ENCODE results near the gene CACNA1B.

The CACNA1B gene

DNA sequence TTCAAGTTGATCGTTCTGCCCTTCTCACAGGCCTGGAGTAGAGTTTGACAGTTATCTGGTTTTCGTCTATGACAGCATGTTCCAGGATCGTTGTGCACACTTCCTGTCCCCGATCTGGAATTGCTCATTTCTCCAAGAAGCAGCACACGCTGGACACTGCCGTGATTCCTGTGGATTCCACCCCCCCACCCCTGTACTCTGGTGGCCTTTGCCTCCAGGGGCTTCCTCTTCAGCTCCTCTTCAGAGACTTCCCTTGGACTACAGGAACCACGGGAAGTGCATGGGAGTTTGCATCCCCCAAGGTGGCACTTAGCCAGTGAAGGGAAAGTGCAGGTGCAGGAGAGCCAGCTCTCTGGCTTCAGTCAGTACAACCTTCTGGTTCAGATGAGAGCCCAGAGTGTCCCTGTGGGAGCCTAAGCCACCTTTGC lies 160.7 kb downstream of the CACNA1B start:
- Histone ChIP-seq H3K36me3 (ENCODE audit: control insufficient read depth in 1 of 2, insufficient read depth in 2 of 2, low read length in 2 of 2) (no peaks in the 10 kb centered on the region), H3K27me3 (ENCODE audit: control insufficient read depth in 1 of 2, insufficient read depth in 2 of 2, low read length in 2 of 2) (no peaks in the 10 kb centered on the region), H3K27ac (ENCODE audit: low read depth, low read length) (no peak overlapping the region)

GRCh38 chr9:138040446-138041430 lies 163.2 kb downstream of the CACNA1B start:
- Histone ChIP-seq H3K4me3 (ENCODE audit: low read depth in 1 of 2, low read length in 2 of 2) (no peak overlapping the region), H3K9me3 (ENCODE audit: control insufficient read depth in 1 of 2, low read length in 2 of 2) (no peaks in the 10 kb centered on the region), H3K9ac (ENCODE audit: low read depth in 1 of 2, low read length in 2 of 2) (no peak overlapping the region), H3K27ac (ENCODE audit: low read depth, low read length) (no peak overlapping the region), H3K36me3 (ENCODE audit: control insufficient read depth in 1 of 2, insufficient read depth in 2 of 2, low read length in 2 of 2) (no peaks in the 10 kb centered on the region), H3K4me1 (ENCODE audit: control insufficient read depth in 1 of 2, insufficient read depth in 2 of 2, low read length in 2 of 2) (no peaks in the 10 kb centered on the region), H3K27me3 (ENCODE audit: control insufficient read depth in 1 of 2, insufficient read depth in 2 of 2, low read length in 2 of 2) (peaks cover 0 to 3% of the 10 kb centered on the region in 2 donors)

More for the DNA sequence above, 160.7 kb downstream of the CACNA1B start:
- Histone ChIP-seq H3K9me3 (ENCODE audit: control insufficient read depth in 1 of 2, low read length in 2 of 2) (no peaks in the 10 kb centered on the region), H3K9ac (ENCODE audit: low read depth in 1 of 2, low read length in 2 of 2) (no peak overlapping the region), H3K4me1 (ENCODE audit: control insufficient read depth in 1 of 2, insufficient read depth in 2 of 2, low read length in 2 of 2) (no peaks in the 10 kb centered on the region), H3K4me3 (ENCODE audit: low read depth in 1 of 2, low read length in 2 of 2) (no peak overlapping the region)

DNA sequence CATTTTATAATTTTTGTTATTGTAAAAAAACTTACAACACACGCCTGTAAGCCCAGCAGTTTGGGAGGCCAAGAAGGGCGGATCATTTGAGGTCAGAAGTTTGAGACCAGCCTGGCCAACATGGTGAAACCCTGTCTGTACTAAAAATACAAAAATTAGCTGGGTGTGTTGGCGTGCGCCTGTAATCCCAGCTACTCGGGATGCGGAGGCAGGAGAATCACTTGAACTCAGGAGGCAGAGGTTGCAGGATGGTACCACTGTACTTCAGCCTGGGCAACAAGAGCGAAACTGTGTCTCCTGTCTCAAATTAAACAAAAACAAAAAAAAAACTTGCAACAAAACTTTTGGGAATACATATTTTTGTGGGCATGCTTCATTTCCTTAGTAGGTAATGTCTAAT lies 164.6 kb downstream of the CACNA1B start:
- no peaks in the 10 kb centered on the region for H3K36me3 ChIP-seq (ENCODE audit: control insufficient read depth in 1 of 2, insufficient read depth in 2 of 2, low read length in 2 of 2)
- H3K27me3 ChIP-seq (ENCODE audit: control insufficient read depth in 1 of 2, insufficient read depth in 2 of 2, low read length in 2 of 2) = peaks cover 0 to 3% of the 10 kb centered on the region in 2 donors
- no peak overlapping the region for H3K4me3 ChIP-seq (ENCODE audit: low read depth in 1 of 2, low read length in 2 of 2)
- no peak overlapping the region for H3K27ac ChIP-seq (ENCODE audit: low read depth, low read length)
- H3K4me1 ChIP-seq (ENCODE audit: control insufficient read depth in 1 of 2, insufficient read depth in 2 of 2, low read length in 2 of 2) = no peaks in the 10 kb centered on the region
- H3K9ac ChIP-seq (ENCODE audit: low read depth in 1 of 2, low read length in 2 of 2) = no peak overlapping the region
- H3K9me3 ChIP-seq (ENCODE audit: control insufficient read depth in 1 of 2, low read length in 2 of 2) = no peaks in the 10 kb centered on the region

- H3K9me3 ChIP-seq (ENCODE audit: control insufficient read depth in 1 of 2, low read length in 2 of 2) = no peaks in the 10 kb centered on the region
- peaks cover 0 to 3% of the 10 kb centered on the region in 2 donors for H3K27me3 ChIP-seq (ENCODE audit: control insufficient read depth in 1 of 2, insufficient read depth in 2 of 2, low read length in 2 of 2)
- no peak overlapping the region for H3K27ac ChIP-seq (ENCODE audit: low read depth, low read length)
- no peaks in the 10 kb centered on the region for H3K36me3 ChIP-seq (ENCODE audit: control insufficient read depth in 1 of 2, insufficient read depth in 2 of 2, low read length in 2 of 2)
- H3K9ac ChIP-seq (ENCODE audit: low read depth in 1 of 2, low read length in 2 of 2) = no peak overlapping the region
- H3K4me3 ChIP-seq (ENCODE audit: low read depth in 1 of 2, low read length in 2 of 2) = no peak overlapping the region
- no peaks in the 10 kb centered on the region for H3K4me1 ChIP-seq (ENCODE audit: control insufficient read depth in 1 of 2, insufficient read depth in 2 of 2, low read length in 2 of 2)
These were observed 165.1 kb downstream of the CACNA1B start for GRCh38 chr9:138042640-138043039.

GRCh38 chr9:138043061-138043410 lies 165.5 kb downstream of the CACNA1B start:
- Histone ChIP-seq H3K4me3 (ENCODE audit: low read depth in 1 of 2, low read length in 2 of 2) (no peak overlapping the region), H3K9me3 (ENCODE audit: control insufficient read depth in 1 of 2, low read length in 2 of 2) (no peaks in the 10 kb centered on the region), H3K27ac (ENCODE audit: low read depth, low read length) (no peak overlapping the region), H3K4me1 (ENCODE audit: control insufficient read depth in 1 of 2, insufficient read depth in 2 of 2, low read length in 2 of 2) (no peaks in the 10 kb centered on the region), H3K36me3 (ENCODE audit: control insufficient read depth in 1 of 2, insufficient read depth in 2 of 2, low read length in 2 of 2) (no peaks in the 10 kb centered on the region), H3K27me3 (ENCODE audit: control insufficient read depth in 1 of 2, insufficient read depth in 2 of 2, low read length in 2 of 2) (peaks cover 0 to 5% of the 10 kb centered on the region in 2 donors), H3K9ac (ENCODE audit: low read depth in 1 of 2, low read length in 2 of 2) (no peak overlapping the region)

GRCh38 chr9:138043411-138044345 lies 166.1 kb downstream of the CACNA1B start:
- Histone ChIP-seq H3K9me3 (ENCODE audit: control insufficient read depth in 1 of 2, low read length in 2 of 2) (no peaks in the 10 kb centered on the region), H3K4me1 (ENCODE audit: control insufficient read depth in 1 of 2, insufficient read depth in 2 of 2, low read length in 2 of 2) (no peaks in the 10 kb centered on the region), H3K36me3 (ENCODE audit: control insufficient read depth in 1 of 2, insufficient read depth in 2 of 2, low read length in 2 of 2) (no peaks in the 10 kb centered on the region), H3K9ac (ENCODE audit: low read depth in 1 of 2, low read length in 2 of 2) (no peak overlapping the region), H3K27ac (ENCODE audit: low read depth, low read length) (no peak overlapping the region), H3K27me3 (ENCODE audit: control insufficient read depth in 1 of 2, insufficient read depth in 2 of 2, low read length in 2 of 2) (peaks cover 0 to 5% of the 10 kb centered on the region in 2 donors), H3K4me3 (ENCODE audit: low read depth in 1 of 2, low read length in 2 of 2) (no peak overlapping the region)

GRCh38 chr9:138044485-138045383 lies 167.2 kb downstream of the CACNA1B start:
- Histone ChIP-seq H3K9ac (ENCODE audit: low read depth in 1 of 2, low read length in 2 of 2) (no peak overlapping the region), H3K4me3 (ENCODE audit: low read depth in 1 of 2, low read length in 2 of 2) (no peak overlapping the region), H3K9me3 (ENCODE audit: control insufficient read depth in 1 of 2, low read length in 2 of 2) (no peaks in the 10 kb centered on the region), H3K4me1 (ENCODE audit: control insufficient read depth in 1 of 2, insufficient read depth in 2 of 2, low read length in 2 of 2) (no peaks in the 10 kb centered on the region), H3K36me3 (ENCODE audit: control insufficient read depth in 1 of 2, insufficient read depth in 2 of 2, low read length in 2 of 2) (no peaks in the 10 kb centered on the region), H3K27me3 (ENCODE audit: control insufficient read depth in 1 of 2, insufficient read depth in 2 of 2, low read length in 2 of 2) (peaks cover 0 to 5% of the 10 kb centered on the region in 2 donors), H3K27ac (ENCODE audit: low read depth, low read length) (no peak overlapping the region)

GRCh38 chr9:138045541-138046490 lies 168.2 kb downstream of the CACNA1B start:
- Histone ChIP-seq H3K9me3 (ENCODE audit: control insufficient read depth in 1 of 2, low read length in 2 of 2) (no peaks in the 10 kb centered on the region), H3K4me1 (ENCODE audit: control insufficient read depth in 1 of 2, insufficient read depth in 2 of 2, low read length in 2 of 2) (no peaks in the 10 kb centered on the region), H3K27ac (ENCODE audit: low read depth, low read length) (no peak overlapping the region), H3K36me3 (ENCODE audit: control insufficient read depth in 1 of 2, insufficient read depth in 2 of 2, low read length in 2 of 2) (no peaks in the 10 kb centered on the region), H3K4me3 (ENCODE audit: low read depth in 1 of 2, low read length in 2 of 2) (no peak overlapping the region), H3K27me3 (ENCODE audit: control insufficient read depth in 1 of 2, insufficient read depth in 2 of 2, low read length in 2 of 2) (peaks cover 0 to 7% of the 10 kb centered on the region in 2 donors), H3K9ac (ENCODE audit: low read depth in 1 of 2, low read length in 2 of 2) (no peak overlapping the region)

Measured in duodenal mucosa (tissue), 2 donors.